ENCODE data around the gene CARS2. TPM values are rescaled to one million over a fixed set of nuclear protein-coding genes. Genes with fewer than 3 reads are reported as not detected.

Gene CARS2
- total and polyA plus RNA-seq, 2 donors (not counting 3 experiments of a cell fraction or from before 2014, with no cell fraction given), result 42.0 to 51.2 TPM

- no peak overlapping the region for H3K9ac ChIP-seq (replicated peaks; ENCODE audit: extremely low read depth, insufficient read depth, low read length)
- no peaks in the 10 kb centered on the region for H3K4me1 ChIP-seq (ENCODE audit: control insufficient read depth, extremely low read depth, insufficient read depth, low read length)
- intact Hi-C loops (cut with micrococcal nuclease), result no loop called here
- no peak overlapping the region for H2AFZ ChIP-seq (ENCODE audit: low read depth, low read length)
- H3K36me3 ChIP-seq (ENCODE audit: control insufficient read depth in 2 of 2, extremely low read depth in 1 of 2, insufficient read depth in 2 of 2, low read length in 2 of 2), result peaks cover 0 to 5% of the 10 kb centered on the region in 2 experiments
- H3K27ac ChIP-seq (ENCODE audit: insufficient read depth, low read depth, low read length), result no peak overlapping the region
- H3K79me2 ChIP-seq (ENCODE audit: control insufficient read depth, insufficient read depth, low read length), result no peaks in the 10 kb centered on the region
- FAIRE-seq (no peak), DNase-seq (ENCODE audit: low read depth, low spot score) (no peak)
- no peaks in the 10 kb centered on the region for H3K9me3 ChIP-seq (replicated peaks; ENCODE audit: control insufficient read depth, insufficient read depth, low read length)
- dilution Hi-C loops (cut with MboI; ENCODE audit: extremely low pct_ligation_motif_present, low sequenced_read_pairs), result no loop called here
- POLR2A ChIA-PET, result no interaction called here
- BruUV-seq (replicated peaks), result no TSS peak
- H3K27me3 ChIP-seq (ENCODE audit: control insufficient read depth in 2 of 2, insufficient read depth in 2 of 2, low read length in 2 of 2), result no peaks in the 10 kb centered on the region
- no peak overlapping the region for H3K4me3 ChIP-seq (replicated peaks in 1 of 3; ENCODE audit: insufficient read depth in 1 of 3, low read depth in 1 of 3, low read length in 3 of 3)
- H4K20me1 ChIP-seq (replicated peaks; ENCODE audit: control insufficient read depth, extremely low read depth, insufficient read depth, low read length), result no peaks in the 10 kb centered on the region
- CTCF ChIA-PET, result interaction anchor here (0.9 to 1.6 kb wide), 3 partner anchors 11 to 148 kb away, joined by 4 to 6 read pairs (median 4); no protein-coding TSS in a partner anchor
- no peaks in the 10 kb centered on the region for H3K9me1 ChIP-seq (replicated peaks; ENCODE audit: control insufficient read depth, extremely low read depth, insufficient read depth, low read length)
- no peak overlapping the region for H3K4me2 ChIP-seq (ENCODE audit: insufficient read depth, low read length)
- no peak for TF ChIP-seq GATA2 (IDR thresholded peaks at IDR 0.05; ENCODE audit: insufficient read depth, insufficient read length, low read depth, low read length)
- TF ChIP-seq MAX (IDR thresholded peaks at IDR 0.05; ENCODE audit: insufficient read depth, insufficient read length), result no peak
- TF ChIP-seq CTCF (IDR thresholded peaks at IDR 0.05; ENCODE audit: extremely low read depth in 1 of 2, insufficient read depth in 1 of 2, low read depth in 1 of 2, low read length in 2 of 2), result no peak
- TF ChIP-seq FOS (IDR thresholded peaks at IDR 0.05; ENCODE audit: borderline replicate concordance, insufficient read depth, low read length), result no peak
- no peak for TF ChIP-seq EZH2 (IDR thresholded peaks at IDR 0.05; ENCODE audit: borderline replicate concordance, low read depth, low read length, severe bottlenecking)
- no peak for TF ChIP-seq POLR2AphosphoS5 (IDR thresholded peaks at IDR 0.05; ENCODE audit: insufficient read depth, low read depth, low read length)
- no peak for TF ChIP-seq POLR2A (IDR thresholded peaks at IDR 0.05; ENCODE audit: low read depth, low read length)
These were observed 54.6 kb downstream of the CARS2 start for GRCh38 chr13:110651271-110651670.
